GM18517 (cell line): Measurements from ENCODE around the gene XIRP1.

Experiments used
- ATAC-seq: cut with Tn5 transposase; IDR thresholded peaks from one replicate; pipeline ENCODE4 v1.9.1; 2021; ENCODE audit warnings: mild to moderate bottlenecking, moderate library complexity; ENCODE audit not compliant: unreplicated experiment

XIRP1 gene

GRCh38 chr3:39209329-39209970 lies 17.1 kb upstream of the XIRP1 start:
- no peak for ATAC-seq

GRCh38 chr3:39208463-39209055 lies 16.2 kb upstream of the XIRP1 start:
- ATAC-seq, result no peak

- ATAC-seq, result no peak
Measured at GRCh38 chr3:39207361-39208186, 15.2 kb upstream of the XIRP1 start.

GRCh38 chr3:39205919-39206516 lies 13.6 kb upstream of the XIRP1 start:
- no peak for ATAC-seq

GRCh38 chr3:39205131-39205530 lies 12.7 kb upstream of the XIRP1 start:
- no peak for ATAC-seq

GRCh38 chr3:39203860-39204259 lies 11.5 kb upstream of the XIRP1 start:
- ATAC-seq, result no peak

- ATAC-seq, result no peak
Measured at GRCh38 chr3:39203402-39203801, 11.0 kb upstream of the XIRP1 start.

- no peak for ATAC-seq
Measured at GRCh38 chr3:39202094-39202493, 9.7 kb upstream of the XIRP1 start.

- ATAC-seq, result no peak
Measured at GRCh38 chr3:39196671-39197356, 4.4 kb upstream of the XIRP1 start.

GRCh38 chr3:39196034-39196433 lies 3.6 kb upstream of the XIRP1 start:
- no peak for ATAC-seq

GRCh38 chr3:39193391-39193790 lies 996 bp upstream of the XIRP1 start:
- ATAC-seq, result no peak

GRCh38 chr3:39191773-39192172 lies 622 bp downstream of the XIRP1 start:
- ATAC-seq, result no peak

GRCh38 chr3:39191111-39191510 lies 1.3 kb downstream of the XIRP1 start:
- ATAC-seq, result no peak

- no peak for ATAC-seq
Measured at GRCh38 chr3:39190281-39191025, 1.9 kb downstream of the XIRP1 start.

GRCh38 chr3:39189959-39190269 lies 2.5 kb downstream of the XIRP1 start:
- ATAC-seq, result no peak

- no peak for ATAC-seq
Measured at GRCh38 chr3:39189150-39189958, 3.0 kb downstream of the XIRP1 start.

- ATAC-seq, result no peak
Measured at GRCh38 chr3:39188271-39189149, 3.9 kb downstream of the XIRP1 start.

GRCh38 chr3:39187372-39188155 lies 4.8 kb downstream of the XIRP1 start:
- ATAC-seq, result no peak
